T-helper 9 cell (primary cell): ENCODE data around the gene PAQR5.
"Not testable (repeated sequence)": the region's sequence is repeated elsewhere in the genome, so short reads cannot be mapped to it uniquely, and the experiment has no call there.

Source experiments
- DNase-seq: peaks from one replicate; pipeline ENCODE4 v3.0.0-alpha.2; 2020

The PAQR5 gene

DNA sequence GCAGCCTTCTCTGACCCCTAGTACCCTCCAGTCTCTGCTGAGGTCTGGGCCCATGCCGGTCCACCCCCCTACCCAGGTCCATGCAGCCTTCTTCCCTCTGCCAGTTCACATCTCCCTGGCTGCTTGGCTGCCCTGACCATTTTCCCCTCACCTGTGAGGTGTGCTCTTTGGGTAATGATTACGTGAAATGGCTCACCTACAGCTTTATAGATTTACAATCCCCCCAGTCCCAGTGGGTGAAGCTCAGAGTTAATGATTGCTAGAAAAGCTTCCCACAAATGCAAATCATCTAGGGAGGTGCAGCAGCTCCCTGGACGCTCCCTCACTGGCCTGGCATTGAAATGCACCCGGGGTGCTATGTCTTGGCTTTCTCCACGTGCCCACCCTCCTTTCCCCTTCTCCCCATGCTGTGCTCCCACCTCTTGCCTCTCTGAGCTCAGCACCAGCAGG lies 18.7 kb downstream of the PAQR5 start:
- no peak for DNase-seq

DNA sequence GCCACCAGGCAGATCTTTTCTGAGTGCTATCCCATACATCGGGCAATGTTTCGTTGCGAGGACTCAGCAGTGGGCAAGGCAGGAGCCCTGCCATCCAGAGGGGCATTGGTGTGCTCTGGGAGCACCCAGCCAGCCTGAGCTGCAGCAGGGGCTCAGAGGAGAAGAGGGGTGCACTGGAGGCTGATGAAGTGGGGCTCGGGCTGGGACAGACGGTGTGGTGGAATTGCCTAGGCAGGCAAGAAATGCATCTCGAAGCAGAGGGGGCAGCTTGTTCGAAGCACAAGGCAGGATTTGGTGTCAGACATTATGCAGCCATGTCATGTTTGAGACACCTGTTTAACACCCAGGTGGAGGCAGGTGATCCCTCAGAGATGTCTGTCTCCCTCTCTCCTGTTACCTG lies 19.3 kb downstream of the PAQR5 start:
- no peak for DNase-seq

DNA sequence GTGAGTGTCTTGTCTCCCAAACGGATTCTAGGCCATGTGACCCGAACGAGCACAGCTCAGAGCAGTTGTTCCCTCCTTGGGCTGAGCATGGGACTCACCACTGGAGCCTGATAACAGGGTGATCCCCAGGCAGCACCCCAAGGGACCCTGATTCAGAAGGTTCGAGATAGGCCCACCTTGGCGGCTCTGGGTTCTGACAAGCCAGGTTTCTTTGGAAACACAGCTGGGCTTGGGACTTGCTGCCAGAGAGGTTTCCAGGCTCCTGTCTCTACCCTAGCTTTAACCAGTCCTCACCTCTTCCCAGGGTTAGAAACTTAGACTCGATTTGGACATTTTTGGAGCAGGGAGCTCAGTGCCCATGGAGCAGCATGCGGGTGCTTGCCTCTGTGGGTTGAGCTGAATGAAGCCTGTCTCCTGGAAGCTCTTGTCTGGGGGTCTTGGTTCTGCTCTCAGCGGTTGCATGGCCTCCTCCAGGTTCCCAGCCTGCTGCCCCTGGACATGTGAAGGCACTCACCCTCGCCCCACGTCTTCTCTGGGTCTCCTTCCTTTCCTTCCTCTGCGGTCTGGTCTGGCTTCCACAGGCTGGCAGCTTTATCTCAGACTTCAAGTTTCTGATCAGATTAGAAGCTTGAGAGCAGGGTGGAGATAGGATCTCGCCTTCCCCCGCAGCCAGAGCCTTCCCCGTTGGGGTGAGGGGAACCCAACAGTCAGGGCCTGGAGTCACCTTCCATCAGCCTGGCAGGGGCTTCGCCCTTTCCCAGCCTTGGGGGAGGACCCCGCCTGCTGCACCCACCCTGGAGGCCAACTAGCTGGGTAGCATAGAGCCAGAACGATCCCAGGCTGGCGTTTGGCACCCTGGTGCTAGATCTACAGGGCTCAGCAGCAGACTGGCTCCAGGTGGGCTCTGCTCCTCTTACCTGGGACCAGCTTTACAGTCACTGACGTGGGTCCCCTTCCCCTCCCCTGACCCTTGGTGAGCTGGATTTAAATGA lies 21.0 kb downstream of the PAQR5 start:
- DNase-seq: no peak

DNA sequence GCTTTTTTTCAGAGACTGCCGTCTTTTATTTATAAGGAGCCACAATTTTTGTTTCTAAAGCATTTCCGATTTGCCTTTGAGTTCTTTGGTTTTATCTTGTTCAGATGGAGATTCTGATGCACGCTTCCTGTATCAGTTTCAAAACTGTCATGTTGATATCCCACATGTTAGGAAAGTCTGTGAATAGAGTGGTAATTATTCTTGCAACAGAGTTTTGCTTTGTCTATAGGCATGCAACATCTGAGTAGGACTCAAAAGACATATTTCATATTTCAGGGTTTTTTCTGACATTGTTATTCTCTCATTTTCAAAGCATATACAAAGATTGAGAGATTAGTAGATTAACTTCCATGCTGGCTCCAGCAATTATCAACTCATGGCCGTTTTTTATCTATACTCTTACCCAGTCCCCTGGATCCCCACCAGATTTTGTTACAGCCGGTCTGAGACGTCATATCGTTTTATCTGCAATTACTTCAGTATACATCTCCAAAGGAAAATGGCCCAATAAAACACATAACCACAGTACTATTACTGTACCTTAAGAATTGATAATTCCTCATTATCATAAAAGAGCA lies 22.4 kb downstream of the PAQR5 start:
- no peak for DNase-seq

DNA sequence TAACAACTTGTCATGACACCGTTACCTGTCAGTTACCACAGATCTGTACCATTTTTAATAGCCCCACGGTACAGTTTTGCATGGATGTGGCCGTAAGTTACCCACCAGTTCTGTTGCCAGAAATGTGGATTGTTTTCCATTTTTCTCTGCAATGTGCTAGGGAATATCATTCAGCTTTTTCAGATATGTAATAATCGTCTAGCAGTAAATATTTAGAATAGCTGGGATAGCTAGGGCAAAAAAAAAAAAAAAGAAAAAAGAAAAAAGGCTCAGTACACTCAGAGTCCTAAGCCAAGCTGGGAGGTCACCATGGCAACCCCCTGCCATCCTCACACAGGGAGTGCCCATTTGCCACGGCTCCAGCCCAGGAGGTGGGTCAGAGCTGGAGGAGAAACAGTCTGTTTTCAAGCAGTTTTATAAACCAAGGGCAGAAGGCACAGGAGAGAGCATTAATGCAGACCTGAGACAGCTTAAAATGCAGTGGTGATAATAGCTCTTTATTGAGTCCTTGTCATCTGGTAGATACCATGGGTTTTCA lies 25.2 kb downstream of the PAQR5 start:
- DNase-seq: no peak

- no peak for DNase-seq
Observed at GRCh38 chr15:69324565-69324964, 25.9 kb downstream of the PAQR5 start.

GRCh38 chr15:69325456-69325971 lies 26.8 kb downstream of the PAQR5 start:
- DNase-seq: no peak

DNA sequence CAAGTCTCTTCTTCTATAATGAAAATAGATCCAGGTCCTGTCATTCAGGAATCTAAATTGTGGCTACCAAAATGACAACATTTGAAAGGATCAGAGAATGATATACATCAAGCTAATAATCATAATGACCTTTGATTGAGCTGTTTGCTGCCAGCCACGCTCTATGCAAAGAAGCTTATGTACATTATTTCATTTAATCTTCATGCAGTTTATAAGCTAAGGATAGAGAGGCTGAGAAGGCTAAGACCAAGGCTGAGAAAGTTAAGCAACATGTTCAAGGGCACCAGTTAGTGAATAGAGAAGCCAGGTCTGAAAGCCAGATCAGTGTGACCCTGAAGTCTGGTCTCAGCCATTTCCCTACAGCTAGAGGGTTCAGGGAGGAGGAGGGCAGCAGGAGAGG lies 29.4 kb downstream of the PAQR5 start:
- no peak for DNase-seq

GRCh38 chr15:69328739-69329138 lies 30.0 kb downstream of the PAQR5 start:
- DNase-seq: no peak

DNA sequence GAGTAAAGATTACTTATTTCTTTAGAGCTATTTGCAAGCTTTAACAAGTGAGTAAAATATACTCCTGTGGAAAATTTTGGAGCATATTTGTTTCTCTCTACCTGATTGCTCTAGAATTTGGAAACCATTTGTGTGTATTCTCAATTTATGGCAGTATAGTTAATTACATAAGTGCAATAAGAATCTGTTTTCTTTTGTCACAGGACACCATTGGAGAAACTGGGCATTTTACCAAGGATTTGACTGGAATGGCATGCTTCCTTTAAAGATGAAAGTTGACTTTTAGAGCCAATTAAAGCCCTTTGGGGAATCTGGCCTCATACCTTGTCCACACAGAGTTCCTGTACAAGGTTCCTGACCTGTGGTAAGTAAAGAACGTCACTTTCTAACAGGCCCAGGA lies 38.4 kb downstream of the PAQR5 start:
- DNase-seq: no peak

DNA sequence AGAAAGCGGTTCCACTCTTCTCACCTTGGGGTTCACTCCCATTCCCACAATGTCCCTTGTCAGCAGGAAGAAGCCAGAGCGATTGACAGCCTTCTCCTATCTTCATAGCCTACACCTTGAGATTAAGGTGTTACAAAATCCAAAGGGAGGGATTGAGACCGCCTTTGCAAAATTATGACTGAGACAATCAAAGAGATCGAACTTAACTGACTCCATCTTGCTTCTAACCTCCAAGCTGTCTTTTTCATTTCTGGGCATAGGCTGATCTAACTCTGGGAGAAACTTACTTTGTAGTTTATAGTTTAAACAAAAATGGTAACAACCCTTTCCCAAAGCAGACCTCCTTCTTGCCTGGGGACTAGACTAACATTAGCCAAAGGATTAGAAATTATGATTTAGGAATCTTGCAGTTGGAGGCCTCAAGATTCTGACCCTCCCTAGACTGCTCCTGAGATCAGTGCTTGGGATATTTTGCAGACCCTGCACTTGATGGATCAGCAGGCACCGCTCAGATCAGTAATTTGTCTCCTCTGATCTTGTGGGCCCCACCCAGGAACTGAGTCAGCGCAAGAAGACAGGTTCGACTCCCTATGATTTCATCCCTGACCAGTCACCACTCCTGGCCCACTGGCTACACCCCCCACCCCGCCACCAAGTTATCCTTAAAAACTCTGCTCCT lies 40.0 kb downstream of the PAQR5 start:
- no peak for DNase-seq

GRCh38 chr15:69339214-69339543 lies 40.5 kb downstream of the PAQR5 start:
- not testable (repeated sequence) for DNase-seq

- no peak for DNase-seq
Observed at GRCh38 chr15:69340243-69340900, 41.7 kb downstream of the PAQR5 start.

- no peak for DNase-seq
Observed at GRCh38 chr15:69341356-69341755, 42.6 kb downstream of the PAQR5 start.

- DNase-seq: no peak
Observed at GRCh38 chr15:69342460-69343076, 43.9 kb downstream of the PAQR5 start.

GRCh38 chr15:69343133-69343532 lies 44.4 kb downstream of the PAQR5 start:
- DNase-seq: no peak

- DNase-seq: no peak
Observed at GRCh38 chr15:69344238-69344637, 45.5 kb downstream of the PAQR5 start.

- DNase-seq: no peak
Observed at GRCh38 chr15:69346112-69346511, 47.4 kb downstream of the PAQR5 start.

DNA sequence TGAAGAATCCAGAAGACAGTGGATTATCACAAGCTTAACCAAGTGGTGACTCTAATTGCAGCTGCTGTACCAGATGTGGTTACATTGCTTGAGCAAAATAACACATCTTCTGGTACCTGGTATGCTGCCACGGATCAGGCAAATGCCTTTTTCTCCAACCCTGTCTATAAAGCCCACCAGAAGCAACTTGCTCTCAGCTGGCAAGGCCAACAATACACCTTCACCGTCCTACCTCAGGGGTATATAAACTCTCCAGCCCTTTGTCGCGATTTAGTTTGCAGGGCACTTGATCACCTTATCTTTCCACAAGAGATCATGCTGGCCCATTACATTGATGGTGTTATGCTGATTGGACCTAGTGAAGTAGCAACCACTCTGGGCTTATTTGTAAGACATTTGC lies 52.6 kb downstream of the PAQR5 start:
- DNase-seq: no peak

DNA sequence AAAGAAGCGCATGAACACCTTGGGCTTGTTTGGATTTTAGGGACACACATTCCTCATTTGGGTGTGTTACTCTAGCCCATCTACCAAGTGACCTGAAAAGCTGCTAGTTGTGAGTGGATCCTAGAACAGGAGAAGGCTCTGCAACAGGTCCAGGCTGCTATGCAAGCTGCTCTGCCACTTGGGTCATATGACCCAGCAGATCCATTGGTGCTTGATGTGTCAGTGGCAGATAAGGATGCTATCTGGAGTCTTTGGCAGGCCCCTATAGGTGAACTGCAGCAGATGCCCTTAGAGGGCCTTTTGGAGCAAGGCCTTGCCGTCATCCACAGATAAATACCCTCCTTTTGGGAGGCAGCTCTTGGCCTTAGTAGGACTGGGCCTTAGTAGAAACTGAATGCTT lies 53.2 kb downstream of the PAQR5 start:
- no peak for DNase-seq

GRCh38 chr15:69357773-69358771 lies 59.4 kb downstream of the PAQR5 start:
- no peak for DNase-seq
